HepG2 (cell line): ENCODE results near the gene MMP17. TPM values are rescaled to one million over a fixed set of nuclear protein-coding genes. Genes with fewer than 3 reads are reported as not detected.

Experiments used
- EED ChIP-seq: sonication (generic); formaldehyde crosslinking; IDR thresholded peaks from 2 replicates; pipeline ENCODE4 v1.5.0; 2020; ENCODE audit warnings: mild to moderate bottlenecking, missing genetic modification reagents
- HNF4A ChIP-seq: sonication (generic); formaldehyde crosslinking; IDR thresholded peaks from 2 replicates; pipeline ENCODE4 v1.4.0; 2020; ENCODE audit warnings: missing genetic modification reagents
- HNRNPL ChIP-seq: fragments of 200-400 bp; formaldehyde crosslinking; IDR thresholded peaks from 2 replicates; pipeline ENCODE4 v1.6.1; 2017; ENCODE audit warnings: mild to moderate bottlenecking, low read depth, low read length
- LRRFIP1 ChIP-seq: sonication (generic); formaldehyde crosslinking; conservative IDR thresholded peaks from 2 replicates; pipeline ENCODE4 v1.4.0; 2020; ENCODE audit warnings: missing genetic modification reagents
- MAX ChIP-seq: IDR thresholded peaks from 2 replicates; pipeline ENCODE4 v1.6.1; 2012; ENCODE audit warnings: inconsistent platforms
- NFKB2 ChIP-seq: sonication (generic); formaldehyde crosslinking; IDR thresholded peaks from 2 replicates; pipeline ENCODE4 v1.4.0; 2020; ENCODE audit warnings: missing genetic modification reagents, borderline replicate concordance
- PAF1 ChIP-seq: IDR thresholded peaks from 2 replicates; pipeline ENCODE4 v1.6.1; 2016; ENCODE audit warnings: missing genetic modification reagents, missing compliant biosample characterization
- SP140L ChIP-seq: sonication (generic); formaldehyde crosslinking; IDR thresholded peaks from 2 replicates; pipeline ENCODE4 v1.4.0; 2020; ENCODE audit warnings: missing genetic modification reagents, borderline replicate concordance
- SP4 ChIP-seq: sonication (generic); formaldehyde crosslinking; IDR thresholded peaks from 2 replicates; pipeline ENCODE4 v1.8.1; 2023; ENCODE audit warnings: mild to moderate bottlenecking, missing genetic modification reagents
- TCF12 ChIP-seq, 2 experiments: fragments of 450-650 bp in 1 of 2; sonication (generic) in 1 of 2; formaldehyde crosslinking in 1 of 2; IDR thresholded peaks; 2 replicates each; pipeline versions ENCODE4 v1.6.1 to v1.8.0; 2017 to 2022; ENCODE audit warnings: antibody characterized with exemption in 1 of 2, mild to moderate bottlenecking in 1 of 2, missing genetic modification reagents in 1 of 2, moderate library complexity in 1 of 2
- ZBTB10 ChIP-seq: sonication (generic); formaldehyde crosslinking; IDR thresholded peaks from 2 replicates; pipeline ENCODE4 v1.4.0; 2020; ENCODE audit warnings: missing genetic modification reagents, borderline replicate concordance
- ZBTB14 ChIP-seq: sonication (generic); formaldehyde crosslinking; IDR thresholded peaks from 2 replicates; pipeline ENCODE4 v1.4.0; 2020; ENCODE audit warnings: missing genetic modification reagents
- ZBTB7B ChIP-seq: sonication (generic); formaldehyde crosslinking; IDR thresholded peaks from 2 replicates; pipeline ENCODE4 v1.4.0; 2020; ENCODE audit warnings: missing genetic modification reagents
- ZFP1 ChIP-seq: IDR thresholded peaks from 2 replicates; pipeline ENCODE4 v1.6.1; 2016
- ZFX ChIP-seq: sonication (generic); formaldehyde crosslinking; IDR thresholded peaks from 2 replicates; pipeline ENCODE4 v1.4.0; 2020; ENCODE audit warnings: mild to moderate bottlenecking, low read depth, missing genetic modification reagents, moderate library complexity
- ZNF20 ChIP-seq: sonication (generic); formaldehyde crosslinking; IDR thresholded peaks from 2 replicates; pipeline ENCODE4 v1.4.0; 2020; ENCODE audit warnings: mild to moderate bottlenecking, moderate library complexity, missing genetic modification reagents
- ZNF441 ChIP-seq: sonication (generic); formaldehyde crosslinking; IDR thresholded peaks from 2 replicates; pipeline ENCODE4 v1.7.0; 2021; ENCODE audit warnings: missing genetic modification reagents, borderline replicate concordance
- ZNF574 ChIP-seq: sonication (generic); formaldehyde crosslinking; IDR thresholded peaks from 2 replicates; pipeline ENCODE4 v1.4.0; 2020; ENCODE audit warnings: missing genetic modification reagents
- ZNF678 ChIP-seq: sonication (generic); formaldehyde crosslinking; IDR thresholded peaks from 2 replicates; pipeline ENCODE4 v1.4.0; 2020; ENCODE audit warnings: mild to moderate bottlenecking, missing genetic modification reagents
- ZNF7 ChIP-seq: IDR thresholded peaks from 2 replicates; pipeline ENCODE4 v1.6.1; 2016; ENCODE audit warnings: missing biosample characterization, missing genetic modification reagents
- ZNF773 ChIP-seq: sonication (generic); formaldehyde crosslinking; IDR thresholded peaks from 2 replicates; pipeline ENCODE4 v1.4.0; 2020; ENCODE audit warnings: missing genetic modification reagents, borderline replicate concordance
- polyA plus RNA-seq, 8 experiments: library from polyadenylated mRNA; depleted of rRNA in 3 of 8; stranded (reverse) in 7 of 8; unstranded in 1 of 8; fragments of >200 nt; fragmentation: Illumina TruSeq in 4 of 8; extraction: Trizol in 4 of 8; gene quantifications; 2 replicates each; pipeline versions ENCODE4 v1.2.1 to v1.2.3, GENCODE V29; 2011 to 2016; ENCODE audit warnings: low read depth in 4 of 8, missing spikeins in 1 of 8, mixed read lengths in 1 of 8; ENCODE audit not compliant: insufficient read depth in 1 of 8
- total RNA-seq, 5 experiments: library from RNA; depleted of rRNA; stranded (reverse); fragments of >200 nt; fragmentation: Illumina TruSeq; extraction: Trizol; gene quantifications; 2 replicates each; pipeline ENCODE4 v1.2.3, GENCODE V29; 2016; ENCODE audit warnings: low read depth in 1 of 5

The MMP17 gene
- total and polyA plus RNA-seq, 2 of the 13 experiments (the other 11 are each of a cell fraction or from before 2014, with no cell fraction given), result 0.55 to 0.80 TPM

GRCh38 chr12:131830335-131830913 is 2.2 kb downstream of the MMP17 start (continued):
- no peak for TF ChIP-seq TCF12 (IDR thresholded peaks at IDR 0.05)
- TF ChIP-seq TCF12 (CRISPR knock-in tag; IDR thresholded peaks at IDR 0.05), result 0 out of 2 replicates have a peak, but pooled peaks have one; percentile 9
- TF ChIP-seq SP4 (CRISPR knock-in tag), result peak; percentile 49; the same call in 1 of the 2 replicates
- TF ChIP-seq HNF4A (CRISPR knock-in tag), result no peak
- peak; percentile 57; the same call in 1 of the 2 replicates for TF ChIP-seq MAX
- no peak for TF ChIP-seq ZNF441 (CRISPR knock-in tag)
- 0 out of 2 replicates have a peak, but pooled peaks have one; percentile 8 for TF ChIP-seq HNRNPL
- TF ChIP-seq ZNF773, result no peak
- no peak for TF ChIP-seq ZBTB14 (CRISPR knock-in tag)
- peak; percentile 61; the same call in 1 of the 2 replicates for TF ChIP-seq NFKB2 (CRISPR knock-in tag)
- no peak for TF ChIP-seq ZNF20 (CRISPR knock-in tag)
- peak; percentile 50; the same call in 1 of the 2 replicates for TF ChIP-seq ZBTB7B (CRISPR knock-in tag)
- no peak for TF ChIP-seq ZNF7 (CRISPR knock-in tag)
- TF ChIP-seq LRRFIP1 (CRISPR knock-in tag), result no peak
- no peak for TF ChIP-seq PAF1
- peak; percentile 49 for TF ChIP-seq ZNF574
- no peak for TF ChIP-seq ZFP1 (CRISPR knock-in tag)
- no peak for TF ChIP-seq ZBTB10 (CRISPR knock-in tag)
- peak; percentile 55 for TF ChIP-seq ZFX (CRISPR knock-in tag)
- no peak for TF ChIP-seq ZNF678 (CRISPR knock-in tag)
- no peak for TF ChIP-seq EED (CRISPR knock-in tag)
- no peak for TF ChIP-seq SP140L (CRISPR knock-in tag)
